HG03159 (cell line): ENCODE results near the gene OSBP2.

ENCODE experiments used
- ATAC-seq: cut with Tn5 transposase; IDR thresholded peaks from one replicate; pipeline ENCODE4 v1.9.1; 2021; ENCODE audit warnings: mild to moderate bottlenecking, moderate library complexity; ENCODE audit not compliant: unreplicated experiment

Gene OSBP2

GRCh38 chr22:30879415-30879797 lies 184.7 kb downstream of the OSBP2 start:
- ATAC-seq: no peak

- no peak for ATAC-seq
These were observed 185.5 kb downstream of the OSBP2 start for GRCh38 chr22:30880181-30880601.

DNA sequence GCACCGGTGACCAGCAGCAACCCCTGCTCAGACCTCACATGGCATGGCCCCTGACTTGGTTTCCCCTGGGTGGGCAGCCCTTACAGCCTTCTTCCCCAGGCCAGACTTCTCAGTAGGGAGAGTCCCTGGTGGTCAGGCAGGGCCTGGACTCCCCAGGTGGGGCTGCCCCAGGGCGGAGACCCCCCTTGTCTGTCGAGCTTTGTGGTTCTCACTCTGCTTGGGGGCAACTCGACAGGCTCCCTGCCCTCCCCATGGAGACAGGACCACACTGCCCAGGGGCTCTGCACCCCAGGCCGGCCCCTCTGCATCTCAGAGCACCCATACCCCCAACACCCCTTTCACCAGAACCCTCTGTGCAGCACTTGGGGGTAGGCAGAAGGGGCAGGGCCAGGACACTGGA lies 186.2 kb downstream of the OSBP2 start:
- ATAC-seq: no peak

- no peak for ATAC-seq
These were observed 186.9 kb downstream of the OSBP2 start for GRCh38 chr22:30881361-30882183.

DNA sequence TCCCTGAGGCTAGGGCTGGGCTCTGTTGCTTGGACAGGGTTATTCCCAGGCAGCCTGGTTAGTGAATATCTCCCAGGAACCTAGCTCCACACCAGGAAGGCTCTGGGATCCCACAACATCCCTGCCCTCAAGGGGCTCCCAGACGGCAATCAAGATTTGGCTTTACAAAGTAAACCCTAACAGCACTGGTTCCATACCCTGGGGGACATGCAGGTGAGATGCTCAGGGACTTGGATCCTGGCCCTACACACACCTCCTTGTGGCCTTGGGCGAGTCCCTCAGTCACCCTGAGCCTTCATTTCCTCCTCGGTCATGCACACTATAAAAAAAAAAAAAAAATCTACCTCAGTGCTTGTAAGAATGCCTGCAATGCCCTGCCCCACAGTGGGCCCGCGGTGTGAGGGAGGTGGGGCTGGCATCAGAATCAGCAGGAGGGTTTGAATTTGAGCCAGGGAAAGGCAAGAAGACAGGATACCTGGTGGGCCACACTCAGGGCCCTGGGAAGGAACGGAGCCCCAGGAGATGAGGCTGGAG lies 187.6 kb downstream of the OSBP2 start:
- ATAC-seq: no peak

- no peak for ATAC-seq
These were observed 188.4 kb downstream of the OSBP2 start for GRCh38 chr22:30882974-30883533.

- no peak for ATAC-seq
These were observed 189.0 kb downstream of the OSBP2 start for GRCh38 chr22:30883586-30884145.

- ATAC-seq: no peak
These were observed 189.7 kb downstream of the OSBP2 start for GRCh38 chr22:30884211-30885000.

GRCh38 chr22:30885001-30885366 lies 190.3 kb downstream of the OSBP2 start:
- ATAC-seq: no peak

- no peak for ATAC-seq
These were observed 190.9 kb downstream of the OSBP2 start for GRCh38 chr22:30885591-30885990.

DNA sequence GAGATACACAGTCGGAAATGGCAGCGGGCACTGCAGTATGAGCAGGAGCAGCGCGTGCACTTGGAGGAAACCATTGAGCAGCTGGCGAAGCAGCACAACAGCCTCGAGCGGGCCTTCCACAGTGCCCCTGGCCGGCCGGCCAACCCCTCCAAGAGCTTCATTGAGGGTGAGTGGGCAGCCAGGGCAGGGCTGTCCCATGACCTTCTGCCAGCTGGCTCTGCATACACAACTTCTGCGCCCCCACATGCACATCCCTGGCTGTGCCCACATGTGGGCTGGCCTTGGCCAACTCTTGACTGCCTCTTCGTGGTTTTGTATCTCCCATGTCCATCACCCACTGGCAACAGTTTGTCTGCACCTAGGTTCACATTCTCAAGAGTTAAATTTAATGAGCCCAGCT lies 192.8 kb downstream of the OSBP2 start:
- no peak for ATAC-seq

GRCh38 chr22:30887861-30888260 lies 193.2 kb downstream of the OSBP2 start:
- ATAC-seq: no peak

- no peak for ATAC-seq
These were observed 194.8 kb downstream of the OSBP2 start for GRCh38 chr22:30889268-30889995.

DNA sequence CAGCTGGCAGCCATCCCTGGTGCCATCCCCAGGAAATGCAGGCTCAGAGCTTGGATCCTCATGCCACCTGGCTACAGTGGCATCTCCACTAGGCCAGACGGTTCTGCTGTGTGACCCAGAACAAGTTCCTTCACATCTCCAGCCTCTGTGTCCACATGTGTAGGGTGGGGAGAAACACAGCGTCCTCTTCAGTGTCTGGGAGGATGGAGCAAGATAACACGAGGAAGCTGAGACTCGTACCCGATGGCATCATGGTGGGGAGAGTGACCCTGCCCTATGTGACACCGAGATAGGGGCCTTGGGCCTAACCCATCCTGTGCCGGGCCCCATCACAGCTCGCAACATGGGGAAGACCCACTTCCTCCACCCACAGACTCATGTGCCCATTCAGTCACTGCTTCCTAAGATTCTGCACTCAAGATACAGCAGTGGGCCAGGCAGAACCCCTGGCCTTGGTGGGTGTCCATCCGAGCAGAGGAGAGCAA lies 195.4 kb downstream of the OSBP2 start:
- ATAC-seq: no peak

GRCh38 chr22:30890686-30891442 lies 196.2 kb downstream of the OSBP2 start:
- ATAC-seq: no peak

- ATAC-seq: no peak
These were observed 196.7 kb downstream of the OSBP2 start for GRCh38 chr22:30891443-30891755.

GRCh38 chr22:30891781-30892180 lies 197.1 kb downstream of the OSBP2 start:
- no peak for ATAC-seq

- no peak for ATAC-seq
These were observed 197.6 kb downstream of the OSBP2 start for GRCh38 chr22:30892286-30892685.

DNA sequence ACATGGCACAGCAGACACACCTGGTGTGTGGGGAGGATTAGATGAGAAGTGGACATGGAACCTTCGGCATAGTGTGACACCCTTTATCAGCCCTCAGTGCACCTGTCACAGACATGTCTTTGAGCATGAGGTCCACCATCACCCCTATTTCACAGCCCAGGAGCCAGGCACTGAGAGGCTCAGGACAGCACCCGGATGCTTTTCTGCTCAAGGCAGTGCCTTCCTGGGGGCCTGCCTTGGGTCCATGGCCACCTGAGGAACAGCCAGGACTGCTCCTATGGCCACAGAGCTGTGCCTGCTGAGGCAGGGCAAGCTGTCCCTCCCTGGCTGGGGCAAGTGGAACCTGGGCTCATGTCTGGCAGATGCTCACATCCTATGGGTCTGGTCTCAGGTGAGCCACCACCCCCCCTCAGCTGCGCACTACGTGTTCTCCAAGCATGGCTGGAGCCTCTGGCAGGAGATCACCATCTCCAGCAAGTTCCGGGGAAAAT lies 198.1 kb downstream of the OSBP2 start:
- ATAC-seq: no peak
